Measurements from ENCODE around the gene NCKAP1. TPM values are rescaled to one million over a fixed set of nuclear protein-coding genes. Genes with fewer than 3 reads are reported as not detected.

The NCKAP1 gene
- total and polyA plus RNA-seq, 10 donors: 8.9 to 62.5 (median 49.3) TPM

- DNase-seq: peak; percentile 81
- intact Hi-C loops (cut with DNase I; ENCODE audit: low total_unique reads): no loop called here
- 0 to 3% (median 1%) methylated on average over 18 to 20 of the region's 20 CpGs for WGBS, 5 donors
- Histone ChIP-seq H3K36me3 (no peaks in the 10 kb centered on the region), H3K9me3 (no peaks in the 10 kb centered on the region), H3K27ac (peak within 1 kb of the TSS; percentile 32 to 90 (median 82)), H3K4me1 (peaks cover 0 to 24% (median 15%) of the 10 kb centered on the region in 6 donors), H3K27me3 (replicated peaks in 1 of 7) (peaks cover 0 to 10% (median 0%) of the 10 kb centered on the region in 7 donors), H3K4me3 (peak within 1 kb of the TSS; percentile 49 to 81 (median 66))
- TF ChIP-seq POLR2AphosphoS5 (IDR thresholded peaks at IDR 0.05) (peak in 2 of 3 donors; percentile 84 to 86), CTCF (IDR thresholded peaks at IDR 0.05 in 8 of 11, conservative IDR thresholded peaks at IDR 0.05 in 3 of 11) (no peak), POLR2A (IDR thresholded peaks at IDR 0.05) (peak in 1 of 3 donors; percentile 27)
Measured at GRCh38 chr2:183078464-183079138, 40.3 kb upstream of the NCKAP1 start, which contains the start of gene DUSP19. Gene DUSP19, plus strand, starts transcription at chr2:183078747. Its CDS starts 187 bp downstream, at chr2:183078934.

GRCh38 chr2:183078163-183078463 lies 39.9 kb upstream of the NCKAP1 start:
- H3K27me3 ChIP-seq (replicated peaks in 1 of 7): peaks cover 0 to 10% (median 0%) of the 10 kb centered on the region in 7 donors
- H3K4me1 ChIP-seq: peaks cover 0 to 24% (median 15%) of the 10 kb centered on the region in 6 donors
- whole genome bisulfite sequencing, 5 donors: 2 to 10% (median 4%) methylated on average over 8 of the region's 8 CpGs
- H3K9me3 ChIP-seq: no peaks in the 10 kb centered on the region
- H3K27ac ChIP-seq: peak overlapping the region in 7 of 8 donors; percentile 80 to 90 (median 82)
- intact Hi-C loops (cut with DNase I; ENCODE audit: low total_unique reads): no loop called here
- no peaks in the 10 kb centered on the region for H3K36me3 ChIP-seq
- DNase-seq: peak; percentile 76
- TF ChIP-seq CTCF (IDR thresholded peaks at IDR 0.05 in 8 of 11, conservative IDR thresholded peaks at IDR 0.05 in 3 of 11) (no peak), POLR2A (IDR thresholded peaks at IDR 0.05) (no peak), POLR2AphosphoS5 (IDR thresholded peaks at IDR 0.05) (no peak)
- peak overlapping the region; percentile 49 to 81 (median 66) for H3K4me3 ChIP-seq

- Histone ChIP-seq H3K27ac (no peak overlapping the region), H3K27me3 (replicated peaks in 1 of 7) (peaks cover 0 to 31% (median 0%) of the 10 kb centered on the region in 7 donors), H3K4me1 (no peaks in the 10 kb centered on the region), H3K9me3 (peaks cover 0 to 14% (median 3%) of the 10 kb centered on the region in 8 donors), H3K36me3 (no peaks in the 10 kb centered on the region), H3K4me3 (no peak overlapping the region)
- 81 to 93% (median 87%) methylated on average over 4 to 7 of the region's 7 CpGs for WGBS, 5 donors
- TF ChIP-seq CTCF (IDR thresholded peaks at IDR 0.05 in 8 of 11, conservative IDR thresholded peaks at IDR 0.05 in 3 of 11): no peak
- no peak for TF ChIP-seq POLR2A (IDR thresholded peaks at IDR 0.05)
- TF ChIP-seq POLR2AphosphoS5 (IDR thresholded peaks at IDR 0.05): no peak
- peak; percentile 74 for DNase-seq
- intact Hi-C loops (cut with DNase I; ENCODE audit: low total_unique reads): no loop called here
Measured at GRCh38 chr2:183072177-183072576, 33.9 kb upstream of the NCKAP1 start.
